ENCODE data around the gene C11orf71. TPM values are rescaled to one million over a fixed set of nuclear protein-coding genes. Genes with fewer than 3 reads are reported as not detected.

The C11orf71 gene
- total and polyA plus RNA-seq, 9 of the 15 experiments (the other 6 are each of a cell fraction or from before 2014, with no cell fraction given) = 2.9 to 15.1 (median 9.1) TPM

DNA sequence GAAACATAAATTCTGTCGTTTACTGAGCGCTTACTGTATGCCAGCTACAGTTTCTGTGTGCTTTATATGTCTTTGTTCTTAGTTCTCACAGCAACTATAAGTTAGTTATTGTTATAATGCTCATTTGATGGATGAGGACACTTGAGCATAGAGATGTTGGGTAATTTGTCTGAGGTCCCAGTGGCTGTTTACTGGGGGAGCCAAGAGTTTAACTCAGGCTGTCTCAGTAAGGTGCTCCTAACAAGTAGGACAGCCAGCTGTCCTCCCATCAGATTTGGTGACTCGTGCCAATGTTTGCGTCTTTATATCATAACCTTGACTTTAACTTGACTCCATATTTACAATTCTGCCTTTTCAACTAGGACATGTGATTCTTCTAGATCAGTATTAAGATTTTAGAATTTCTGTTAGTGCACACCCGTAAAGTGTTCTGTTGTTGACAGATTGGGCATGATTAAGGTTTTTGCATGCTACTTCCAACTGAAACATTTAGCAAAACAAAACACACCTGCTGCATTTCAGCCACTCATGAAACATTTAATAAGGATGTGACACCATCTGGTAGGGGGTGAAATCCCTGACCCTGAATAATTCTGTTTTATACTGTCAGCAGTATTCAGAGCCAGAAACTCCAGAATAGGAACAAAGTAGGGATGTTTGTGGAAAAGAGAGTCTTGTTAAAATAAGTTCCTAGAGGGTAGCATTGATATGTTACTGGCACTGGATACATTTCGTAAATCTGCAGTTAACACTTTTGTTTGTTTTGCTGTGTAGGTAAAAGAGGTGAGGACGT is 40.9 kb upstream of the C11orf71 start (continued):
- TF ChIP-seq MYC (IDR thresholded peaks at IDR 0.05; ENCODE audit: low read depth, low read length) (0 out of 2 replicates have a peak, but pooled peaks have one; percentile 19), MYC (CRISPR knock-in tag; IDR thresholded peaks at IDR 0.05; ENCODE audit: borderline replicate concordance, low read depth) (no peak), ZNF311 (CRISPR knock-in tag; IDR thresholded peaks at IDR 0.05) (no peak), MEIS2 (IDR thresholded peaks at IDR 0.05; ENCODE audit: partially characterized antibody) (peak; percentile 39), FOXK2 (conservative IDR thresholded peaks at IDR 0.05 in 1 of 2, IDR thresholded peaks at IDR 0.05 in 1 of 2; ENCODE audit: low read depth in 2 of 2) (peak in 1 of 2 experiments; percentile 58; a peak in 2 of 4 replicates), DPF2 (IDR thresholded peaks at IDR 0.05) (peak; percentile 16), SMAD3 (CRISPR knock-in tag; conservative IDR thresholded peaks at IDR 0.05) (no peak), CBFA2T3 (IDR thresholded peaks at IDR 0.05) (peak; percentile 20; the same call in 1 of the 2 replicates), ILK (tag; IDR thresholded peaks at IDR 0.05; ENCODE audit: borderline replicate concordance, low read depth) (no peak)
- TF ChIP-seq, protein P1, sequence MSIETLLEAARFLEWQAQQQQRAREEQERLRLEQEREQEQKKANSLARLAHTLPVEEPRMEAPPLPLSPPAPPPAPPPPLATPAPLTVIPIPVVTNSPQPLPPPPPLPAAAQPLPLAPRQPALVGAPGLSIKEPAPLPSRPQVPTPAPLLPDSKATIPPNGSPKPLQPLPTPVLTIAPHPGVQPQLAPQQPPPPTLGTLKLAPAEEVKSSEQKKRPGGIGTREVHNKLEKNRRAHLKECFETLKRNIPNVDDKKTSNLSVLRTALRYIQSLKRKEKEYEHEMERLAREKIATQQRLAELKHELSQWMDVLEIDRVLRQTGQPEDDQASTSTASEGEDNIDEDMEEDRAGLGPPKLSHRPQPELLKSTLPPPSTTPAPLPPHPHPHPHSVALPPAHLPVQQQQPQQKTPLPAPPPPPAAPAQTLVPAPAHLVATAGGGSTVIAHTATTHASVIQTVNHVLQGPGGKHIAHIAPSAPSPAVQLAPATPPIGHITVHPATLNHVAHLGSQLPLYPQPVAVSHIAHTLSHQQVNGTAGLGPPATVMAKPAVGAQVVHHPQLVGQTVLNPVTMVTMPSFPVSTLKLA (conservative IDR thresholded peaks at IDR 0.05) = peak in 1 of 2 experiments; percentile 57; a peak in 1 of 4 replicates
